Midbrain (tissue), 1 donor: ENCODE data around the gene NR2C2.
"Not testable (repeated sequence)": the region's sequence is repeated elsewhere in the genome, so short reads cannot be mapped to it uniquely, and the experiment has no call there.

Experiments
- DNase-seq: peaks from one replicate; lab custom pipeline; 2025; lab: John Stamatoyannopoulos, UW

NR2C2 gene

GRCh38 chr3:14947100-14947885 is at the start of gene NR2C2:
Gene NR2C2, plus strand, starts transcription at chr3:14947583. Its CDS starts 56,332 bp downstream, at chr3:15003915.
- peak; percentile 84 for DNase-seq

DNA sequence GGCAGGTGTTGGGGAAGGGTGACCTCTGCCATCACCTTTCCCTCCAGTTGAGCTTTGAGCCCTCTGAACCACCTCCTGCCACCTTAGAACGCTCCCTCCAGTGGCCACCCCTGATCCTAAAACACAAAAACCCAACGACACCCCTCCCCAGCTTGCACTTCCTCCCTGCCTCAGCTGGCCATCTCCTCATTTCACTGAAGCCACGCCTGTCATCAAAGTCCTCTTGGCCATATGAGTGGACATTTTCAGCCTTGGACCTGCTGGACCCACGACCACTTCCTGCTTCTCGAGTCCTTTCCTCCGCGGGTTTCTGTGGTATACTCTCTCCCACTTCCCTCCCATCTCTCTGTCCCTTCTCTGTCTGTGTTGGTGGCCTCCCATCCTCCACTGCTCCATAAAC is 48.5 kb upstream of the NR2C2 start:
- DNase-seq, result no peak

GRCh38 chr3:14899993-14900618 is 47.3 kb upstream of the NR2C2 start:
- no peak for DNase-seq

GRCh38 chr3:14900881-14901873 is 46.2 kb upstream of the NR2C2 start:
- DNase-seq, result no peak

DNA sequence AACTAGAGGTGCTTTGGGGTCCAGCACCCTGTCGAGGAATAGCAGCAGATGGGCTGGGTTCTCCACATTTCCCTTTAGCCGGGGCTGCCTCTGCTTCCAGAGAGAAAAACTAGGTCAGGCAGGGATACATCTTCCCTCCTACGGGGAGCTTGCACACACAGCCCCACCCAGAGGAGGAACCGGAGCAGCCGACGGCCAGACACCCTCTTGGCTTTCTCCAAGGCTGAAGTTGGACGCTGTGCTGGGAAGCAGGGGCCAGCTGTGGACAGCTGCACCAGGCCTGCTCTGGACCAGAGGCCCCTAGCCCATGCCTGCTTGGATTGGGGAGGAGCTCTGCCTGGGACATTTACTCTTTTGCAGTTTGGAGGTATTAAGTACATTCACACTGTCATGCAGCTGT is 44.7 kb upstream of the NR2C2 start:
- DNase-seq, result no peak

DNA sequence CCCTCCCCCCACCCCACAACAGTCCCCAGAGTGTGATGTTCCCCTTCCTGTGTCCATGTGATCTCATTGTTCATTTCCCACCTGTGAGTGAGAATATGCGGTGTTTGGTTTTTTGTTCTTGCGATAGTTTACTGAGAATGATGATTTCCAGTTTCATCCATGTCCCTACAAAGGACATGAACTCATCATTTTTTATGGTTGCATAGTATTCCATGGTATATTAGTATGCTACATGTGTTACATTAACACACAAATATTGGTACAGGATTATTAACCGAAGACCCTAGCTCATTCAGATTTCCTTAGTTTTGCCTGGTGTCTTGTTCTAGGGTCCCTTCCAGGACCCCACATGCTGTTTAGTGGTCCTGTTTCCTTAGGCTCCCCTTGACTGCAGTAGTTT is 43.9 kb upstream of the NR2C2 start:
- not testable (repeated sequence) for DNase-seq

- DNase-seq, result no peak
Observed at GRCh38 chr3:14905055-14905657, 42.2 kb upstream of the NR2C2 start.

- no peak for DNase-seq
Observed at GRCh38 chr3:14906355-14906971, 40.9 kb upstream of the NR2C2 start.

DNA sequence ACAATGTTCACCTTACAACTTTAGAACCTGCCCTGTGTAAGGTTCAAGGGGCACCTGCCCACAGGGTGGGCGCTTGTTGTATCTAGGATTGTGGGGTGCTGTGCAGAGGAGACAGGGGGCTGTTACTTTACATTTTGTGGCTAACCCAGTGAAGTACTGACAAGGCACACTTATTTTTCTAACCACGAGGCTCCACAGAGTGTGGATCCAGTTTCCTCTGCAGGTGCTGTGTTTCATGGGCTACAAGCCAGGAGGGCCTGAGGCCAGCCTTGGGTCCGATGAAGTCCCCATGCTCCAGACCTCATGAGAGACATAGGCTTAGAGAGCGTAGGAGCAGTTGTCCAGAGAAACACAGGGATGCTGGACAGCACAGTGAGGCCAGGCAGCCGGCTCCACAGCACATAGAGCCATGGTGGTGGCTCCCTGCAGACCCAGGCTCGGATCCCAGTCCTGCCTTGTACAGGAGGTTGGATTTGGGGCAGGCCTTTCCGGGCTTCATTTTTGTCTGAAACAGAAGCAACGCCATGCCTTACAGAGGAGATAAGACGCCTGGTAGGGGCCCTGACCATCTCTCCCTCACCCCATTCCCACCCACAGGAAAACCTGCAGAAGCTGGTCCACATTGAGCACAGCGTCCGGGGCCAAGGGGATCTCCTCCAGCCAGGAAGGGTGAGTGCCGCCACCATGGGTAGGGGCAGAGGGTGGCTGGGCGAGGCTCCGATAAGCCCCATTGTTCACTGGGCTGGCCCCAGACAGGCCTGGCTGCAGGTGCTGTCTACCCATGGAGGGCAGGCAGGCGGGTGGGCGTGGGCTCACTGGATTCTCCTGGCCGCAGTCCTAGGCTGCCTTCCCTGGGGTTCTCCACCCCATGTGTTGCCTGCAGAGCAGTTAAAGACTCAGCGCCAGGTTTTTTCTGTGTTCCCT is 40.1 kb upstream of the NR2C2 start:
- no peak for DNase-seq

GRCh38 chr3:14909250-14909649 is 38.1 kb upstream of the NR2C2 start:
- DNase-seq, result no peak

GRCh38 chr3:14911651-14912050 is 35.7 kb upstream of the NR2C2 start:
- no peak for DNase-seq

DNA sequence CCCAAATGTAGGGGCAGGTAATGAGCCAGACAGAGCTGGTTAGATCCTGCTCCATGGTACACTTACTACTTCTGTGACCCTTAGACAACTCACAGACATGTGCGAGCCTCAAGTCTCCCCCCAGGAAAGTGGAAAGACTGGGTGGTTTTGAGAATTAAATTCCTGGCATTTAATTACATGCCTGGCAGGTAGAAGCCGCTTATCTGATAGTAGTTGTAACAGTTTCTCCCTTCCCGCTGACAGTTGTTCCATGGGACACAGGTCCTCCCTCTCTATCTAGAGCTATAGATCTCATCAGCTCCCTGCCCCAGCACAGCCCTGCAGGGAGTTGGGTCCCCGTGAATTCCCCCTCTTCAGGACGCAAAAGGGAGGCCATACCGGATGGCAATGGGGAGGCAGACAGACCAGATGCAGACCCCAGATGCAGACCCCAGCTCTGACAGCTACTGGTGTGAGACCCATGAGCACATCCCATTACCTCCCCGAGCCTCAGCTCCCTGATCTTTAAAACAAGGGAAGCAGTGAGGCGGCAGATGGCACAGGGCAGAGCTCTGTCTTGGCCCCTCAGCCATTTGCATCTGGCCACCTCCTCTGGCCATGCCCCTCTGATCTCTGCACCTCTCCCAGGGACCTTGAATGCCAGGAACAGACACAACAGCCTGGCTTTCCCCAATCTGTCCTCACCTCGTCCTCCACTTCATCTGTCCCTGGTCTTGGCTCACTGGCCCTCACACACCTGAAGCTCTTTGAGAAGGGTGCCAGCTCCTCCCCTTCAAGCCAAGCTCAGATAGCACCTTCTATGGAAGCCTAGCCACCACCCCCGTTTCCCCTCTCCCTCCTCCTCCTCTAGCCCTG is 34.1 kb upstream of the NR2C2 start:
- no peak for DNase-seq

DNA sequence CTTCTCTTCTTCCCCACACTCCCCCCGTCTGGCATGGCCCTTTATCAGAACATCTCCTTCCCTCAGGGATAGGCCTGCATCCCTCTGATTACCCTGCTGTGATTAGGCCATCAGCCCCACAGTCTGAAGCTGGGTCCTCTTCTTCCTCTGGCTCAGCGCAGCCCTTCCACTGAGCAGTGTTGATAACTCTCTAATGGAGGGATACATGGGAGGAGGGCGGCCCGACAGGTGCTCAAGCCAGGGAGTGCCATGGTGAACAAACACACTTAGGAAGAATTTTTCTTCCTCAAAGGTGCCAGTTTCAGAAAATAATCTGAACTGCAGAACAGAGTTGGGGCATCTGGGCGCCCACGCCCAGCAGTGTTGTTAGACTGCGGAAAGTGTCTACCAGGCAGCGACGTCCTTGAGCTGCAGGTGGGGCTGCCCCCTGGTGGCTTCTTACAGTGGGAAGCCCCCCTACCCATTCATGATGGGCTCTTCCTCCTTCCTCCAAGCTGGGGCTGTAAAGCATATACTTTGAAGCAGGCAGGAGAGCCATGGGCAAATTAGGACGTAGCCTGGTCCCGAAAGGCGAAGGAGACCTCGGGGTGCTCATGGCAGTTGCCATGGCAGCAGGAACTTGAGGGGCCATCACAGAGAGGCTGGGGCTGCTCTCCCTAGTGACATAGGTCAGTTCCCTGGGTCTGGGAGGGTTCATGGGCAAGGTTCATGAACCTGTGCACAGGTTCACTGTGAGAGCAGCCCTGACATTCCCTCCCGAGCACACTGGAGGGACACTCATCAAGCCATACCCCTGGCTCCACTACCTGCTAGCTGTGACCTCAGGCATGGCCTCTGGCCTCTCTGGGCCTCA is 33.2 kb upstream of the NR2C2 start:
- no peak for DNase-seq

- no peak for DNase-seq
Observed at GRCh38 chr3:14914779-14915117, 32.6 kb upstream of the NR2C2 start.

GRCh38 chr3:14915636-14916222 is 31.7 kb upstream of the NR2C2 start:
- DNase-seq, result no peak

DNA sequence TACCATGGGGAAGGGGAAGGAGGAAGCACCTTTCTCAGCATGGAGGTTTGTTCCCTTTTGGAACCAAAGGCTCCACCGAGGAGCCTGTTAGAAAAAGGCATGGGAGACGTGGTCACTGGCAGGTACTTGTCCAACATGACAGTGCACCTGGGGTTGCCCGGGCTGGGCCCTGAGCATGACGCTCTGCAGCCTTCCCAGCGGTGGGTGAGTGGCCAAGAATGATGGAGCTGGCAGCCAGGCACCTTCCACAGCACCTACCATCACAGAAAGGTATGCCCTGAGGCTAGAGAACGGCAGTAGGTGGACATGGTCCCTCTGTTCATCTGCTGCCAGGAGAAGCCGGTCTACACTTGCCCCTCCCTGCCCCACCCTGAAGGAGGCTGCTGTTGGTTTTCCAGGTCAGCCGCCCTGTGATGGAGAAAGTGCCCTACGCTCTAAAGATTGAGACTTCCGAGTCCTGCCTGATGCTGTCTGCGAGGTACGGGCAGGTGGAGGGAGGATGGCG is 29.0 kb upstream of the NR2C2 start:
- no peak for DNase-seq

DNA sequence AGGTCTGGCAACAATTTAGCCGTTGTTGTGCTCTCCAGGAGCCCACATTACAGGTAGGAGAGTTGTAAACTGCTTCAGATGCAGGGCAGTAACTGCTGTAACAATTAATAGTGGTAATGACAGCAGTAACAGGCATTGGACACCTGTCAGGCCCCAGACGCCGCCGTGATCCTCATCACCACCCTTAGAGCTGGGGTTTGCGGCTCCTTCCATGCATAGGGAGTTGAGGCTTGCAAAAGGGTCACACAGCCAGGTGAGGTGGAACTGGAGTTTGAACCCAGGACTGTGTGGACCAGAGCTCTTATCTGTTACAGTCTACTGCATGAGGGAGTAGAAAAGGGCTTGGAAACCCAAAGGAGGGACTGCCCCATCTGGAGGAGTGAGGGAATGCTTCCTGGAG is 26.8 kb upstream of the NR2C2 start:
- DNase-seq, result no peak

DNA sequence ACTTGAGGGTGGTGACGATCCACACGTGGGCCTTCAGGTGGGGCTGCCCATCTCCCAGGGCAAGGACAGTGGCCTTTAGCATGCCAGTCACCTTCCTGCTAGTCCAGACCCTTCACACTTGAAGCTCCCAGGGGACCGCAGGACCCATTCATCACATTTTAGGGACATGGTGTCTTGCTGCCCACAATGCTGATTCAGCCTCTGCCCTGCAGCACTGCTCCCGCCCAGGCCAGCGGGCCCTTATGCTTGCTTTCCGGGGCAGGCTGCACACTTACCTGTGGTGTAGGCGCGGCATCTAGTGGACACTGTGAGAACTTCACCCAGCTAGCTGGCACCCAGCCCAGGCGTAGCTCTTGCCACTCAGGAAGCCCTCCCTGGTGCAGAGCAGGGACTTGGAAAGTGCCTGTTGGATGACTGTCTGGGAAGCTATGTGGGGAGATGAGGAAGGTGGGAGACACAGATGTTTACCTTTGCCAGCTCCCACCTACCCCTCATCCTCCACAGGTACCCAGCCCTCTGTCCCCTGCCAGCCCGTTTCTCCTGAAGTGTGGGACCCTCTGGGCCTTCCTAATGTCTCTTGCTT is 26.3 kb upstream of the NR2C2 start:
- DNase-seq, result peak; percentile 86
